GM12878 (cell line): ENCODE measurements around the gene RBM44. TPM values are rescaled to one million over a fixed set of nuclear protein-coding genes. Genes with fewer than 3 reads are reported as not detected.

Source experiments
- ATAC-seq: fragments of 200-7000 bp; cut with Tn5 transposase; 3 replicates; pipeline ENCODE4 v1.9.1; 2020; ENCODE audit warnings: mild to moderate bottlenecking, moderate library complexity
- BruUV-seq: library from RNA; stranded (reverse); fragments of 400-500 nt; replicated peaks from 2 replicates; lab custom pipeline; 2021; lab: Mats Ljungman, UMichigan
- CTCF ChIA-PET: fragments of 300-600 bp; sonication (Branson Sonifier 250); formaldehyde crosslinking; extraction: SDS; loops from one replicate; lab custom pipeline; 2021; ENCODE audit warnings: inconsistent platforms; lab: Yijun Ruan, JAX
- POLR2A ChIA-PET: fragments of 350-600 bp; formaldehyde crosslinking; extraction: SDS; loops from one replicate; lab custom pipeline; 2021; ENCODE audit warnings: inconsistent platforms; lab: Charles Lee
- RAD21 ChIA-PET: fragments of 300-600 bp; sonication (Branson Sonifier 250); formaldehyde crosslinking; loops from one replicate; lab custom pipeline; 2023; ENCODE audit warnings: antibody characterized with exemption; ENCODE audit not compliant: unreplicated experiment; lab: Charles Lee
- SMC1A ChIA-PET: fragments of 300-600 bp; sonication (Branson Sonifier 250); formaldehyde crosslinking; loops from one replicate; lab custom pipeline; 2023; ENCODE audit not compliant: unreplicated experiment, uncharacterized antibody; lab: Charles Lee
- DNase-seq: peaks from one replicate; pipeline ENCODE4 v3.0.0-alpha.2; 2011; ENCODE audit warnings: low read depth, low spot score
- FAIRE-seq: peaks from 3 replicates; lab custom pipeline; 2011; peaks lifted over from hg19 to GRCh38; lab: Jason Lieb, UNC
- H2AFZ ChIP-seq: 2 replicates; pipeline ENCODE4 v1.6.0; 2011; ENCODE audit warnings: low read depth, low read length, control low read depth; ENCODE audit not compliant: control insufficient read depth
- H3K27ac ChIP-seq: 2 replicates; pipeline ENCODE4 v1.5.1; 2011; ENCODE audit warnings: control low read depth; ENCODE audit not compliant: control insufficient read depth, insufficient read depth
- H3K27me3 ChIP-seq, 2 experiments: replicated peaks in 1 of 2; 2 replicates each; pipeline versions ENCODE4 v1.6.0 to v1.6.1; 2011; ENCODE audit warnings: low read length in 1 of 2; ENCODE audit not compliant: control insufficient read depth in 2 of 2, insufficient read depth in 2 of 2
- H3K36me3 ChIP-seq, 2 experiments: 2 replicates each; pipeline ENCODE4 v1.5.1; 2011; ENCODE audit warnings: low read length in 1 of 2; ENCODE audit not compliant: control insufficient read depth in 2 of 2, insufficient read depth in 2 of 2
- H3K4me1 ChIP-seq: 2 replicates; pipeline ENCODE4 v1.6.1; 2011; ENCODE audit warnings: mild to moderate bottlenecking, low read length, moderate library complexity, mixed read lengths; ENCODE audit not compliant: control insufficient read depth, insufficient read depth
- H3K4me2 ChIP-seq: 2 replicates; pipeline ENCODE4 v1.6.0; 2011; ENCODE audit warnings: control low read depth; ENCODE audit not compliant: control insufficient read depth, insufficient read depth
- H3K4me3 ChIP-seq: fragments of 200-600 bp; sonication (generic); 2 replicates; pipeline ENCODE4 v1.5.1; 2016
- H3K79me2 ChIP-seq: 2 replicates; pipeline ENCODE4 v1.6.0; 2011; ENCODE audit warnings: low read length; ENCODE audit not compliant: control insufficient read depth, insufficient read depth
- H3K9ac ChIP-seq: 2 replicates; pipeline ENCODE4 v1.8.0; 2011; ENCODE audit warnings: low read length, control low read depth, mixed read lengths; ENCODE audit not compliant: control insufficient read depth, insufficient read depth
- H3K9me3 ChIP-seq: replicated peaks from 3 replicates; pipeline ENCODE4 v1.5.1; 2011; ENCODE audit warnings: mild to moderate bottlenecking, low read length; ENCODE audit not compliant: control insufficient read depth, insufficient read depth
- H4K20me1 ChIP-seq: 2 replicates; pipeline ENCODE4 v1.6.0; 2011; ENCODE audit not compliant: control insufficient read depth, insufficient read depth
- BACH1 ChIP-seq: fragments of 450-650 bp; IDR thresholded peaks from 2 replicates; pipeline ENCODE4 v1.6.1; 2017; ENCODE audit warnings: mild to moderate bottlenecking, borderline replicate concordance
- CBX5 ChIP-seq: sonication (generic); IDR thresholded peaks from 2 replicates; pipeline ENCODE4 v1.6.1; 2016; ENCODE audit warnings: low read depth, moderate library complexity, mild to moderate bottlenecking, inconsistent platforms
- CUX1 ChIP-seq: IDR thresholded peaks from 2 replicates; pipeline ENCODE4 v1.6.1; 2012; ENCODE audit warnings: improper control_type of control experiment, low read depth, low read length; ENCODE audit not compliant: insufficient replicate concordance
- DPF2 ChIP-seq: fragments of 450-650 bp; IDR thresholded peaks from 2 replicates; pipeline ENCODE4 v1.6.1; 2017; ENCODE audit warnings: mild to moderate bottlenecking
- FOXM1 ChIP-seq: IDR thresholded peaks from 2 replicates; pipeline ENCODE4 v1.6.1; 2012; ENCODE audit warnings: low read depth, mild to moderate bottlenecking, inconsistent platforms, low read length, moderate library complexity
- JUNB ChIP-seq: IDR thresholded peaks from 2 replicates; pipeline ENCODE4 v1.6.1; 2016; ENCODE audit warnings: antibody characterized with exemption, mild to moderate bottlenecking
- MYC ChIP-seq: IDR thresholded peaks from 2 replicates; pipeline ENCODE4 v1.6.1; 2011; ENCODE audit warnings: mild to moderate bottlenecking, low read length, moderate library complexity, inconsistent platforms; ENCODE audit not compliant: insufficient read depth, insufficient replicate concordance, insufficient read length, severe bottlenecking
- NBN ChIP-seq: fragments of 450-650 bp; IDR thresholded peaks from 2 replicates; pipeline ENCODE4 v1.6.1; 2016
- NR2C1 ChIP-seq: fragments of 450-650 bp; IDR thresholded peaks from 2 replicates; pipeline ENCODE4 v1.6.1; 2017; ENCODE audit warnings: antibody characterized with exemption, mild to moderate bottlenecking, moderate library complexity
- NRF1 ChIP-seq: conservative IDR thresholded peaks from 2 replicates; pipeline ENCODE4 v1.6.1; 2011; ENCODE audit warnings: mild to moderate bottlenecking, low read depth, low read length, improper control_type of control experiment
- RFX5 ChIP-seq: IDR thresholded peaks from 2 replicates; pipeline ENCODE4 v1.6.1; 2011; ENCODE audit warnings: low read depth, low read length, improper control_type of control experiment
- SIN3A ChIP-seq: IDR thresholded peaks from 2 replicates; pipeline ENCODE4 v1.6.1; 2012; ENCODE audit warnings: low read depth, low read length, improper control_type of control experiment
- SUZ12 ChIP-seq: fragments of 200-600 bp; sonication (generic); IDR thresholded peaks from one replicate; pipeline ENCODE4 v1.6.1; 2018; ENCODE audit warnings: antibody characterized with exemption, mild to moderate bottlenecking; ENCODE audit not compliant: unreplicated experiment
- ZNF622 ChIP-seq: fragments of 450-650 bp; IDR thresholded peaks from 2 replicates; pipeline ENCODE4 v1.6.1; 2017; ENCODE audit warnings: mild to moderate bottlenecking, inconsistent platforms
- WGBS: methylation state at CpG from one replicate; pipeline ENCODE4 v1.1.6; 2016; ENCODE audit warnings: low lambda C conversion rate; ENCODE audit not compliant: insufficient replicate concordance, insufficient coverage; ENCODE audit errors: missing lambda C conversion rate; 5-methylcytosine and 5-hydroxymethylcytosine counted together
- in situ Hi-C: fragments of 300-500 bp; cut with MboI; formaldehyde crosslinking; loops from 9 replicates; pipeline ENCODE4 v1.14.3; 2018; ENCODE audit warnings: mixed read lengths
- intact Hi-C: fragments of 100-400 bp; cut with micrococcal nuclease; formaldehyde crosslinking; loops from one replicate; pipeline ENCODE4 v1.14.2; 2022; ENCODE audit not compliant: unreplicated experiment
- polyA plus RNA-seq, 11 experiments: library from polyadenylated mRNA; depleted of rRNA in 4 of 11; unstranded in 6 of 11; stranded (reverse) in 5 of 11; fragments of >200 nt; fragmentation: Nextera tagmentation in 4 of 11; fragmentation: Illumina TruSeq in 1 of 11; extraction: Ambion mirVana in 4 of 11; extraction: Trizol in 1 of 11; gene quantifications; 1 replicate in 1 of 11; 2 replicates in 10 of 11; pipeline versions ENCODE4 v1.2.1 to v1.2.3, GENCODE V29; 2011 to 2016; ENCODE audit warnings: inconsistent platforms in 2 of 11, missing spikeins in 2 of 11, low read depth in 1 of 11
- total RNA-seq, 4 experiments: library from RNA; depleted of rRNA in 3 of 4; stranded (reverse); fragments of >200 nt in 3 of 4; fragmentation: Illumina TruSeq in 1 of 4; extraction: Trizol in 1 of 4; gene quantifications; 2 replicates each; pipeline versions ENCODE4 v1.2.1 to v1.2.3, GENCODE V29; 2013 to 2021
- TF ChIP-seq, protein P1 (sequence below): fragments of 450-650 bp; IDR thresholded peaks from 2 replicates; pipeline ENCODE4 v1.6.1; 2018; ENCODE audit warnings: borderline replicate concordance, mild to moderate bottlenecking; ENCODE audit not compliant: partially characterized antibody
- TF ChIP-seq, protein P2 (sequence below): fragments of 450-650 bp; conservative IDR thresholded peaks from 2 replicates; pipeline ENCODE4 v1.6.1; 2017; ENCODE audit warnings: mild to moderate bottlenecking, moderate library complexity

RBM44 gene
- total and polyA plus RNA-seq, 10 of the 15 experiments (the other 5 are each of a cell fraction or from before 2014, with no cell fraction given): 0.14 to 1.4 (median 0.62) TPM; not detected in 1

GRCh38 chr2:237864444-237864931 is 65.9 kb downstream of the RBM44 start:
- no TSS peak for BruUV-seq
- H3K4me2 ChIP-seq: no peak overlapping the region
- TF ChIP-seq NBN (no peak), MYC (no peak), JUNB (no peak), CBX5 (no peak), ZNF622 (no peak), SIN3A (no peak), SUZ12 (no peak), FOXM1 (no peak), NR2C1 (no peak), RFX5 (no peak), BACH1 (no peak), CUX1 (no peak), DPF2 (no peak), NRF1 (no peak)
- TF ChIP-seq, protein P1, sequence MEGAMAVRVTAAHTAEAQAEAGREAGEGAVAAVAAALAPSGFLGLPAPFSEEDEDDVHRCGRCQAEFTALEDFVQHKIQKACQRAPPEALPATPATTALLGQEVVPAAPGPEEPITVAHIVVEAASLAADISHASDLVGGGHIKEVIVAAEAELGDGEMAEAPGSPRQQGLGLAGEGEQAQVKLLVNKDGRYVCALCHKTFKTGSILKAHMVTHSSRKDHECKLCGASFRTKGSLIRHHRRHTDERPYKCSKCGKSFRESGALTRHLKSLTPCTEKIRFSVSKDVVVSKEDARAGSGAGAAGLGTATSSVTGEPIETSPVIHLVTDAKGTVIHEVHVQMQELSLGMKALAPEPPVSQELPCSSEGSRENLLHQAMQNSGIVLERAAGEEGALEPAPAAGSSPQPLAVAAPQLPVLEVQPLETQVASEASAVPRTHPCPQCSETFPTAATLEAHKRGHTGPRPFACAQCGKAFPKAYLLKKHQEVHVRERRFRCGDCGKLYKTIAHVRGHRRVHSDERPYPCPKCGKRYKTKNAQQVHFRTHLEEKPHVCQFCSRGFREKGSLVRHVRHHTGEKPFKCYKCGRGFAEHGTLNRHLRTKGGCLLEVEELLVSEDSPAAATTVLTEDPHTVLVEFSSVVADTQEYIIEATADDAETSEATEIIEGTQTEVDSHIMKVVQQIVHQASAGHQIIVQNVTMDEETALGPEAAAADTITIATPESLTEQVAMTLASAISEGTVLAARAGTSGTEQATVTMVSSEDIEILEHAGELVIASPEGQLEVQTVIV: no peak
- TF ChIP-seq, protein P2, sequence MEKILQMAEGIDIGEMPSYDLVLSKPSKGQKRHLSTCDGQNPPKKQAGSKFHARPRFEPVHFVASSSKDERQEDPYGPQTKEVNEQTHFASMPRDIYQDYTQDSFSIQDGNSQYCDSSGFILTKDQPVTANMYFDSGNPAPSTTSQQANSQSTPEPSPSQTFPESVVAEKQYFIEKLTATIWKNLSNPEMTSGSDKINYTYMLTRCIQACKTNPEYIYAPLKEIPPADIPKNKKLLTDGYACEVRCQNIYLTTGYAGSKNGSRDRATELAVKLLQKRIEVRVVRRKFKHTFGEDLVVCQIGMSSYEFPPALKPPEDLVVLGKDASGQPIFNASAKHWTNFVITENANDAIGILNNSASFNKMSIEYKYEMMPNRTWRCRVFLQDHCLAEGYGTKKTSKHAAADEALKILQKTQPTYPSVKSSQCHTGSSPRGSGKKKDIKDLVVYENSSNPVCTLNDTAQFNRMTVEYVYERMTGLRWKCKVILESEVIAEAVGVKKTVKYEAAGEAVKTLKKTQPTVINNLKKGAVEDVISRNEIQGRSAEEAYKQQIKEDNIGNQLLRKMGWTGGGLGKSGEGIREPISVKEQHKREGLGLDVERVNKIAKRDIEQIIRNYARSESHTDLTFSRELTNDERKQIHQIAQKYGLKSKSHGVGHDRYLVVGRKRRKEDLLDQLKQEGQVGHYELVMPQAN: no peak
- WGBS: 49% methylated on average over 10 of the region's 10 CpGs
- H3K9me3 ChIP-seq: no peaks in the 10 kb centered on the region
- intact Hi-C loops (no loop called here), in situ Hi-C loops (no loop called here)
- ChIA-PET POLR2A (interaction anchor here (0.6 kb wide), 1 partner anchor 230 kb away, joined by 3 read pairs; no protein-coding TSS in a partner anchor), CTCF (no interaction called here), RAD21 (no interaction called here), SMC1A (no interaction called here)
- H3K4me3 ChIP-seq: no peak overlapping the region
- no peaks in the 10 kb centered on the region for H3K36me3 ChIP-seq
- H3K9ac ChIP-seq: no peak overlapping the region
- DNase-seq (no peak), ATAC-seq (no peak), FAIRE-seq (no peak)
- H3K27ac ChIP-seq: no peak overlapping the region
- no peaks in the 10 kb centered on the region for H3K79me2 ChIP-seq
- H3K27me3 ChIP-seq: peaks cover 0 to 6% of the 10 kb centered on the region in 2 experiments; a peak in 3 of 4 replicates
- peaks cover 5% of the 10 kb centered on the region; the same call in 1 of the 2 replicates for H3K4me1 ChIP-seq
- H2AFZ ChIP-seq: no peak overlapping the region
- no peaks in the 10 kb centered on the region for H4K20me1 ChIP-seq
